ENCODE measurements around the gene SLC4A7.
"Not testable (repeated sequence)": the region's sequence is repeated elsewhere in the genome, so short reads cannot be mapped to it uniquely, and the experiment has no call there.

Gene SLC4A7

DNA sequence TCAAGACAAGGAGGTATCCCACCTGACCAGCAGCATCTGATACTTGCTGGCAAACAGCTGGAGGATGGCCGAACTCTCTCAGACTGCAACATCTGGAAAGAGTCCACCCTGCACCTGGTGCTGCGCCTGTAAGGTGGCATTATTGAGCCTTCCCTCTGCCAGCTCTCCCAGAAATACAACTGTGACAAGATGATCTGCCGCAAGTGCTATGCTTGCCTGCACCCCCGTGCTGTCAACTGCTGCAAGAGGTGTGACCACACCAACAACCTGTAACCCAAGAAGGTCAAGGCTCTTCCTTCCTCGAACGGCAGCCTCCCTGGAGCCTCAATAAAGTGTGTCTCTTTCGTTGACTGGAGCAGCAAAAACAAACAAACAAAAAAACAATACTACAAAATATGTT, 2.2 kb upstream of the SLC4A7 start:
- DNase-seq (ENCODE audit: low spot score) = no peak

DNA sequence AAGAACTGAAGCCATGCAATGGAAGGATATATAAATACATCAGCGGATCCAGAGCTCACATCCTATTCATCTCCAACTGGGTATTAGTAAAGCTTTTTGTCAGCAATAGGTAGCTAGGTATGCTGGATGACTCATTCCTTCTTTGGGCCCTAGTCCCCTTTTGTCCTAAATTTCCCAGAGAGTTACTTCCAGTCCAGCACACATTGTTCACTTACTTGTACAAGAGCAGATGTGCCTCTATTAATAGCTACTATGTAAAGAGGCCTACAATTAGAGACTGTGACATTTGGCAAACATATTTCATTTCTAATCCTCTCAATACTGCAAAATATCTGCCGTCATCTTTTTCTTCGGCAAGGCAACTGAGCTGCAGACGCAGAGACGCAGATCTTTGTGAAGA, 1.7 kb upstream of the SLC4A7 start:
- no peak for DNase-seq (ENCODE audit: low spot score)

GRCh38 chr3:27483117-27484014, 818 bp downstream of the SLC4A7 start:
- DNase-seq (ENCODE audit: low spot score) = peak; percentile 62

- no peak for DNase-seq (ENCODE audit: low spot score)
Observed at GRCh38 chr3:27479806-27480543, 4.2 kb downstream of the SLC4A7 start.

DNA sequence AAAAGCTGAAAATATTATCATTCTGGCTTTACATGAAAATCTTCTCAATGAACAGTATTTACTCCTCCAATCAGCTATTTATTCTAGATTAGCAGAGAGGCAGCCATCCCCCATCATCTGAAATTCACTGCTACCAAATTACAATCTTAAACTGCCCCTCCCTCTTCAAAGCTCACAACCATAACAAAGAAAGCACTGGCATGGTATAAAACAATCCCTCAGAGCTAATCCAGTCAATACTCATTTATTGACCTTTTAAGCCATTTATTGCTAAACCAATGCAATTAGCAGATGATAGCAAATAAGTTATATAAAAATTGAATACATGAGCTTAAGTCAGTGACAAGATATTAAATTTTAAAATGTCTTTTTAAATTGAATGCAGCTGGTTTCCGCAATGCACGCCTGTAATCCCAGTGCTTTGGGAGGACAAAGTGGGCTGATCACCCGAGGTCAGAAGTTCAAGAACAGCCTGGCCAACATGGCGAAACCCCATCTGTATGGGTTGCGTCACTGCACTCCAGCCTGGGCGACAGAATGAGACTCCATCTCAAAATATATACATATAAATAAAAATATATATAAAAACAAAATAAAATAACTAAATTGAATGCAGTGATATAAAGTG, 12.1 kb downstream of the SLC4A7 start:
- DNase-seq (ENCODE audit: low spot score) = no peak

- DNase-seq (ENCODE audit: low spot score) = no peak
Observed at GRCh38 chr3:27468283-27468886, 15.8 kb downstream of the SLC4A7 start.

DNA sequence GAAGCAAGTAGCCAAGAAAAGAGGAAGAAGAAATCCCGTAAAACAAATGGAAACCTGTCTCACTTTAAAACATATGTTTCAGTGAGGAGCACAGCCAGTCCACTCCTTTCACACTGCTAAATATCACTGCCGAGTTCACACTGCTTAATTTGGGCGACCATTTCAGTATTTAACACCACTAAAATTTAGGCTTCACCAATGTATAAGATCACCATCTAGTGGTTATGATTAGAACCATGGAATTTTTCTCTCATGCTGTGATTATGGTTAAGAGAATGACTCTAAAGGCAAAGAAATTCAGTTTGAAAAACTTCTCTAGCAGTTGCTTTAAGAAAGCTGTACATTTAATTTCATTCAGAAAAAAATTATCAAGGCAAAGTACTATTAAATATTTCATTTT, 16.6 kb downstream of the SLC4A7 start:
- DNase-seq (ENCODE audit: low spot score) = peak; percentile 59

GRCh38 chr3:27464646-27465045, 19.5 kb downstream of the SLC4A7 start:
- no peak for DNase-seq (ENCODE audit: low spot score)

DNA sequence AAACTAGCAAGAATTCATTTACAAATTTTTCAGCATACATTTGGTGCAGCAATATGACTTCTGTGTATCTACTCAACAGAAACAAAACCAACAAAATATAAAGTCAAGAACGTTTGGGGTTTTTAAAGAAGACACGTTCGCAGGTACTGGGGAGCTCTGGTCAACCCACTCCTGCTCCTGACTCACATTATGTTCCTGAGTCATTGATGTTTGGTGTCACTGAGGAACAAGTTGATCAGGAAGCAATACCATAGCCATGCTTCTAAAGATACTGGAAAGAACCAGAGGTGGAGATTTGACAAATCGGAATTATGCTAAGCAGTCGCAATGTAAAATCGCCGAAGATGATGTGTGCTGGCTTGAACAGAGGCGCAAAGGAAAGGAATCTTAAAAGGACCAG, 22.0 kb downstream of the SLC4A7 start:
- no peak for DNase-seq (ENCODE audit: low spot score)

DNA sequence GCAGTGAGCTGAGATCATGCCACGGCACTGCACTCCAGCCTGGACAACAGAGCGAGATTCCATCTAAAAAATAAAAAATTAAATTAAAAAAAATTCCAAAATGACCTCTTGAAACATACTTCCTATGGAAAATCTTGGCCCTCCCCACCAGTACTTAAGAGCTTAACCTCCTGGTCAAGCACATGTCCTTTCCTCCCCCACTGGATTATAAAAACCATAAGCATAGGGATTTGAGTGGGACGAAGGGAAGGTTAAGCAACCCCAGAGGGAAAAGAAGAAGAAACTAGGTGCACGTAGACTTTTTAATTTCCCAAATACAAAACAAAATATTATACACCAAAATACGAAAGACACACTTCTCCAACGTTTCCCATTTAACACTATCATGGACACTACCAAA, 25.3 kb downstream of the SLC4A7 start:
- no peak for DNase-seq (ENCODE audit: low spot score)

DNA sequence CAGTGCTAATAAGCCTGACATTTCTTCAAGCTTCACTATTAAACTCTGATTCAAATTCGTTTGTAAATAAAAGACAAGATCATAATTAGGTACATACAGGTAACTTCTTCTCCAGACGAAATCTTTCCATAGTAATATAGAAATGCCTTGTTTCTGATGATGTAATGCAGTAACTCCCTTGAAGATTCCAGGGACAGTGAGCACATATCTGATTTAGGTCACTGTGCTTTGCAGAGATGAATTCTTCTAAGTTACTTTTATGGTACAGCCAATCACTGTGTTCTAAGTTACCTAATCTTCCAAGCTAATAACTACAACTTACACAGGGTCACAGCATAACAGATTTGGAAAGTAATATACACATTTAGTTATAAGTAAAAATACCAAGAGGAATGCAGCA, 27.6 kb downstream of the SLC4A7 start:
- DNase-seq (ENCODE audit: low spot score) = no peak

DNA sequence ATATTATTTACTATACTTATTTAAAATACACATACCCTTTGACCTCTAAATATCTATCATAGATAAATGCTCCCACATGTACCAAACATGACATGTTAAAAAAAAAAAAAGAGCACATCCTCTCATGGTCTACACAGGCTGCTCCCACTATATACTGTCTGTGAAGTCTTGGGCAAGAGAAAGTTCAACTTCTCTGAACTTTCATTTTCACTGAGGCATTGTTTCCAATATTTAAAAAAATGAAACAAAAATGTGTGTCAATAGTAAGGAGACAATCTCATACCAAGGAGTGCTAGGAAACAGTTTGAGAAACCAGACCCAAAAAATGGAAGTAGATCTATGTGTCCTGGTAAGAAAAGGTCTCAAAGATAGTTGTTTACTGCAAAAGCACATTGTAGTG, 29.3 kb downstream of the SLC4A7 start:
- no peak for DNase-seq (ENCODE audit: low spot score)

DNA sequence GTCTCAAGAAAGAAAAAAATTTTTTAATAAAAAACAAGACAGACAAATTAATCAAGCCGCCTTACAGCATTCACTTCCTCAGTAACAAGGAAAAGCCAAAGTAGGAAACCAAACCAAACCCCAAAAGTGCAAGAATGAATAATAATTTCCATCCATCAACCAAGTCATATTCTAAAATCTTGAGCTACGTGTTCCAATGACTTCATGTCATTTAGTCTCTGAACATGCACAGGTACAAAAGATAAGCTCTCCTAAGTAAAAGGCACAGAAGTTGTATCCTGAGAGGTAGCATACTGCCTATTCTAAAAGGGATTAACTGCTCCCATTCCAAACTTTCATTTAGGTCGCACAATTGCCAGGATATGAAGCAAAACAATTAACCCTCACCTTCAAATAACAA, 29.7 kb downstream of the SLC4A7 start:
- DNase-seq (ENCODE audit: low spot score) = no peak

GRCh38 chr3:27452368-27453090, 31.7 kb downstream of the SLC4A7 start:
- DNase-seq (ENCODE audit: low spot score) = no peak

DNA sequence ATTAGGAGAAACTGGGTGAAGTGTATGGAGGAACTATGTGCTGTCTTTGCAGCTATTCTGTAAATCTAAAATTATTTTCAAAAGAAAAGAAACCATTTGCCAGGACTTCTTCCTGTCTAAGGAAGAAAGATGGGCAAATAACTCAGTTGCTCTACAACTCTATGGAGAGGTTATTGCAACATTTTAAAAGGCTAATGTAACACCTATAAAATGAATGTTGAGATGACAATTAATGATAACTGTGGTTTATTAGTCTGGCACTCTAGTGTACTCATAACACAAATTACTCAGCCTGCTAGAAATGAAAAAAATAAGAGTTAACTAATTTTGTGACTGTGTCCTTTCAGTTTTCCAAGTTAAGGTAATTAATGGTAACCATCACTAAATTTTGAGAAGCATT, 32.3 kb downstream of the SLC4A7 start:
- no peak for DNase-seq (ENCODE audit: low spot score)

GRCh38 chr3:27451251-27451650, 32.9 kb downstream of the SLC4A7 start:
- DNase-seq (ENCODE audit: low spot score) = no peak

- DNase-seq (ENCODE audit: low spot score) = no peak
Observed at GRCh38 chr3:27449530-27450150, 34.5 kb downstream of the SLC4A7 start.

DNA sequence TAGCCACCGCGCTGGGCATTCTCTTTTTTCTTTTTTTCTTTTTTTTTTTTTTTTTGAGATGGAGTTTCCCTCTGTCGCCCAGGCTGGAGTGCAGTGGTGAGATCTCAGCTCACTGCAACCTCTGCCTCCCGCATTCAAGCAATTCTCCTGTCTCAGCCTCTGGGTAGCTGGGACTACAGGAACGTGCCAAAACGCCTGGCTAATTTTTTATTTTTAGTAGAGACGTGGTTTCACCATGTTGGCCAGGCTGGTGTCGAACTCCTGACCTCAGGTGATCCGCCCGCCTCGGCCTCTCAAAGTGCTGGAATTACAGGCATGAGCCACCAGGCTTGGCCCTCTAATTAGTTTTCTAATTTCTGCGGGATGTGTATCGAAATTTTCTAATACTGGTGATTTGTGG, 41.2 kb downstream of the SLC4A7 start:
- DNase-seq (ENCODE audit: low spot score) = not testable (repeated sequence)

DNA sequence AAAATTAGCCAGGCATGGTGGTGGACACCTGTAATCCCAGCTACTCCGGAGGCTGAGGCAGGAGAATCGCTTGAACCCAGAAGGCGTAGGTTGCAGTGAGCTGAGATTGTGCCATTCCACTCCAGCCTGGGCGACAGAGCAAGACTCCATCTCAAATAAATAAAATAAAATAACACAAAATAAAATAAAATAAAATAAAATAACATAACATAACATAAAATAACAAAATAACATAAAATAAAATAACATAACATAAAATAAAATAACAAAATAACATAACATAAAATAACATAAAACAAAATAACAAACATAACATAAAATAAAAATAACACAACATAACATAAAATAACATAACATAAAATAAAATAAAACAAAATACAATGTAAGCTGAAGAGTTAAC, 45.8 kb downstream of the SLC4A7 start:
- not testable (repeated sequence) for DNase-seq (ENCODE audit: low spot score)

- no peak for DNase-seq (ENCODE audit: low spot score)
Observed at GRCh38 chr3:27431116-27431515, 53.1 kb downstream of the SLC4A7 start.

GRCh38 chr3:27429909-27430308, 54.3 kb downstream of the SLC4A7 start:
- DNase-seq (ENCODE audit: low spot score) = no peak

All from kidney capillary endothelial cell (primary cell).